KMS-11 (cell line): Measurements from ENCODE around the gene FOXO1.
A peak's percentile ranks its signal among the peaks of the same experiment; 100 is the strongest.

Experiments
- H2AFZ ChIP-seq: fragments of 200-600 bp; sonication (generic); 2 replicates; pipeline ENCODE4 v1.6.1; 2016; ENCODE audit warnings: antibody characterized with exemption, mixed run types, low read depth
- H3K27ac ChIP-seq: fragments of 200-600 bp; sonication (generic); 2 replicates; pipeline ENCODE4 v1.6.1; 2016; ENCODE audit warnings: mild to moderate bottlenecking, mixed run types
- H3K27me3 ChIP-seq: fragments of 200-600 bp; sonication (generic); 2 replicates; pipeline ENCODE4 v1.6.1; 2017; ENCODE audit warnings: mild to moderate bottlenecking, low read depth, mixed run types, moderate library complexity; ENCODE audit not compliant: insufficient read depth
- H3K36me3 ChIP-seq: fragments of 200-600 bp; sonication (generic); 2 replicates; pipeline ENCODE4 v1.6.1; 2017; ENCODE audit warnings: mild to moderate bottlenecking, mixed run types; ENCODE audit not compliant: insufficient read depth
- H3K4me1 ChIP-seq: fragments of 200-600 bp; sonication (generic); 2 replicates; pipeline ENCODE4 v1.6.1; 2016; ENCODE audit warnings: mild to moderate bottlenecking, low read depth, mixed run types; ENCODE audit not compliant: poor library complexity, severe bottlenecking
- H3K4me2 ChIP-seq: fragments of 200-600 bp; sonication (generic); 2 replicates; pipeline ENCODE4 v1.7.0; 2016; ENCODE audit warnings: mild to moderate bottlenecking, mixed run types
- H3K4me3 ChIP-seq: fragments of 200-600 bp; sonication (generic); IDR thresholded peaks from 2 replicates; pipeline ENCODE4 v1.6.1; 2017; ENCODE audit warnings: low read depth, low read length, mixed read lengths; ENCODE audit not compliant: insufficient read depth
- H3K79me2 ChIP-seq: fragments of 200-600 bp; sonication (generic); 2 replicates; pipeline ENCODE4 v1.6.1; 2016; ENCODE audit warnings: low read depth, mixed run types; ENCODE audit not compliant: insufficient read depth
- H3K9ac ChIP-seq: fragments of 200-600 bp; sonication (generic); 2 replicates; pipeline ENCODE4 v1.6.1; 2016; ENCODE audit warnings: mild to moderate bottlenecking, mixed run types
- H4K20me1 ChIP-seq: fragments of 200-600 bp; sonication (generic); 2 replicates; pipeline ENCODE4 v1.6.1; 2016; ENCODE audit warnings: mild to moderate bottlenecking, mixed run types; ENCODE audit not compliant: insufficient read depth
- CTCF ChIP-seq: fragments of 200-600 bp; sonication (generic); conservative IDR thresholded peaks from 2 replicates; pipeline ENCODE4 v1.6.1; 2017; ENCODE audit warnings: low read depth, mild to moderate bottlenecking, antibody characterized with exemption, low read length, moderate library complexity, mixed read lengths

Gene FOXO1

GRCh38 chr13:40692946-40693345 is 26.5 kb upstream of the FOXO1 start:
- no peak for TF ChIP-seq CTCF
- H2AFZ ChIP-seq = no peak overlapping the region
- no peak overlapping the region for H3K4me2 ChIP-seq
- H3K4me3 ChIP-seq = no peak overlapping the region
- H4K20me1 ChIP-seq = no peaks in the 10 kb centered on the region
- no peaks in the 10 kb centered on the region for H3K4me1 ChIP-seq
- no peaks in the 10 kb centered on the region for H3K27me3 ChIP-seq
- H3K79me2 ChIP-seq = no peaks in the 10 kb centered on the region
- H3K27ac ChIP-seq = no peak overlapping the region
- H3K9ac ChIP-seq = no peak overlapping the region
- no peaks in the 10 kb centered on the region for H3K36me3 ChIP-seq

- no peaks in the 10 kb centered on the region for H3K79me2 ChIP-seq
- no peaks in the 10 kb centered on the region for H3K36me3 ChIP-seq
- no peak overlapping the region for H3K4me3 ChIP-seq
- no peak for TF ChIP-seq CTCF
- H3K27ac ChIP-seq = no peak overlapping the region
- no peak overlapping the region for H3K4me2 ChIP-seq
- H3K9ac ChIP-seq = no peak overlapping the region
- no peaks in the 10 kb centered on the region for H3K27me3 ChIP-seq
- H3K4me1 ChIP-seq = no peaks in the 10 kb centered on the region
- no peak overlapping the region for H2AFZ ChIP-seq
- H4K20me1 ChIP-seq = no peaks in the 10 kb centered on the region
Observed at GRCh38 chr13:40688781-40689180, 22.3 kb upstream of the FOXO1 start.

GRCh38 chr13:40682449-40683240 is 16.2 kb upstream of the FOXO1 start:
- no peaks in the 10 kb centered on the region for H3K36me3 ChIP-seq
- no peaks in the 10 kb centered on the region for H3K79me2 ChIP-seq
- no peak overlapping the region for H3K9ac ChIP-seq
- no peaks in the 10 kb centered on the region for H4K20me1 ChIP-seq
- H3K4me2 ChIP-seq = no peak overlapping the region
- no peak overlapping the region for H2AFZ ChIP-seq
- H3K27ac ChIP-seq = no peak overlapping the region
- no peaks in the 10 kb centered on the region for H3K27me3 ChIP-seq
- no peak overlapping the region for H3K4me3 ChIP-seq
- no peaks in the 10 kb centered on the region for H3K4me1 ChIP-seq
- peak; percentile 59 for TF ChIP-seq CTCF

- H3K27me3 ChIP-seq = no peaks in the 10 kb centered on the region
- no peak overlapping the region for H3K4me2 ChIP-seq
- H3K79me2 ChIP-seq = no peaks in the 10 kb centered on the region
- no peak for TF ChIP-seq CTCF
- no peak overlapping the region for H2AFZ ChIP-seq
- H3K36me3 ChIP-seq = no peaks in the 10 kb centered on the region
- no peak overlapping the region for H3K4me3 ChIP-seq
- H4K20me1 ChIP-seq = no peaks in the 10 kb centered on the region
- H3K4me1 ChIP-seq = no peaks in the 10 kb centered on the region
- H3K27ac ChIP-seq = no peak overlapping the region
- H3K9ac ChIP-seq = no peak overlapping the region
Observed at GRCh38 chr13:40681341-40682146, 15.1 kb upstream of the FOXO1 start.
